ENCODE measurements around the gene BRF1. TPM values are rescaled to one million over a fixed set of nuclear protein-coding genes. Genes with fewer than 3 reads are reported as not detected.
A peak's percentile ranks its signal among the peaks of the same experiment; 100 is the strongest.

The BRF1 gene
- total and polyA plus RNA-seq, 2 of the 8 experiments (the other 6 are each of a cell fraction or from before 2014, with no cell fraction given), result 7.7 to 18.3 TPM

- H3K36me3 ChIP-seq (ENCODE audit: control insufficient read depth in 2 of 4, insufficient read depth in 4 of 4, low read length in 3 of 4), result no peaks in the 10 kb centered on the region
- H4K5ac ChIP-seq (ENCODE audit: insufficient read length, low read depth, low read length), result no peak overlapping the region
- H3K23me2 ChIP-seq (ENCODE audit: low read depth, low read length), result no peaks in the 10 kb centered on the region
- CTCF ChIA-PET (ENCODE audit: partially characterized antibody), result interaction anchor here (1.1 to 1.6 kb wide), 4 partner anchors 10 to 35 kb away, joined by 3 to 5 read pairs (median 4); partner anchors contain the start of gene BRF1
- H3K4me3 ChIP-seq (ENCODE audit: extremely low read depth in 1 of 4, insufficient read depth in 2 of 4, low read depth in 3 of 4, low read length in 4 of 4), result no peak overlapping the region
- H2BK15ac ChIP-seq (ENCODE audit: low read length), result no peak overlapping the region
- H3K9ac ChIP-seq (replicated peaks in 1 of 4; ENCODE audit: extremely low read depth in 1 of 4, low read depth in 3 of 4, low read length in 3 of 4), result no peak overlapping the region
- no peak for DNase-seq (ENCODE audit: low read depth in 1 of 2, low spot score in 2 of 2)
- H3K4ac ChIP-seq (replicated peaks; ENCODE audit: insufficient read length, low read depth, low read length), result no peak overlapping the region
- no peak overlapping the region for H3K18ac ChIP-seq (ENCODE audit: extremely low read depth, low read length)
- no peak overlapping the region for H2BK12ac ChIP-seq (ENCODE audit: low read depth, low read length)
- peaks cover 19 to 46% of the 10 kb centered on the region in 2 experiments for H4K20me1 ChIP-seq (replicated peaks in 1 of 2; ENCODE audit: control insufficient read depth in 1 of 2, insufficient read depth in 2 of 2, low read length in 2 of 2)
- no peak overlapping the region for H4K91ac ChIP-seq (replicated peaks; ENCODE audit: insufficient read length, low read length)
- no peak overlapping the region for H3K4me2 ChIP-seq (ENCODE audit: insufficient read depth in 1 of 2, low read depth in 2 of 2, low read length in 2 of 2)
- no peak overlapping the region for H2BK20ac ChIP-seq (ENCODE audit: low read length)
- no peak for TF ChIP-seq CHD1 (IDR thresholded peaks at IDR 0.05; ENCODE audit: low read depth, low read length)
- no peak overlapping the region for H2BK120ac ChIP-seq (replicated peaks; ENCODE audit: low read depth, low read length)
- no peak overlapping the region for H2AK5ac ChIP-seq (ENCODE audit: low read depth, low read length)
- no peaks in the 10 kb centered on the region for H3K27me3 ChIP-seq (replicated peaks in 1 of 4; ENCODE audit: control insufficient read depth in 3 of 4, extremely low read depth in 1 of 4, insufficient read depth in 3 of 4, low read length in 3 of 4)
- H3K9me3 ChIP-seq (ENCODE audit: insufficient read depth in 2 of 2, low read depth in 1 of 2, low read length in 1 of 2), result no peaks in the 10 kb centered on the region
- POLR2A ChIA-PET (ENCODE audit: partially characterized antibody), result no interaction called here
- FAIRE-seq, result no peak
- WGBS, 2 experiments (ENCODE audit: extremely low coverage in 1 of 2, insufficient coverage in 1 of 2, insufficient read length in 1 of 2, insufficient replicate concordance in 2 of 2, low coverage in 1 of 2, low lambda C conversion rate in 2 of 2, missing lambda C conversion rate in 1 of 2), result 93% methylated on average over 33 of the region's 33 CpGs; no CpG with 5 or more reads in 1 of the 2 experiments
- peaks cover 0 to 50% of the 10 kb centered on the region in 2 experiments; a peak in 2 of 4 replicates for H3K79me2 ChIP-seq (ENCODE audit: control insufficient read depth in 1 of 2, insufficient read depth in 2 of 2, low read length in 2 of 2)
- no peak overlapping the region for H3K23ac ChIP-seq (ENCODE audit: insufficient read length)
- H2BK5ac ChIP-seq (ENCODE audit: low read depth, low read length), result peak overlapping the region; percentile 35; the same call in 1 of the 2 replicates
- no peak overlapping the region for H2AFZ ChIP-seq (ENCODE audit: low read length)
- 0 out of 2 replicates have a peak overlapping the region, but pooled peaks have one; percentile 57 for H4K8ac ChIP-seq (ENCODE audit: extremely low read depth, insufficient read depth, low read length)
- peaks cover 32% of the 10 kb centered on the region for H3K79me1 ChIP-seq (ENCODE audit: low read depth, low read length)
- H3K27ac ChIP-seq (ENCODE audit: low read depth, low read length), result no peak overlapping the region
- no peak overlapping the region for H3K56ac ChIP-seq (replicated peaks; ENCODE audit: insufficient read length, low read depth, low read length)
- peaks cover 0 to 8% (median 1%) of the 10 kb centered on the region in 4 experiments; a peak in 3 of 7 replicates for H3K4me1 ChIP-seq (replicated peaks in 1 of 4; ENCODE audit: control insufficient read depth in 3 of 4, insufficient read depth in 4 of 4, low read length in 3 of 4)
- H3K14ac ChIP-seq (ENCODE audit: insufficient read length), result no peak overlapping the region
These were observed 35.1 kb upstream of the BRF1 start for GRCh38 chr14:105335735-105336476.
